GM19438 (cell line): ENCODE data around the gene FUT6.
"Not testable (repeated sequence)": the region's sequence is repeated elsewhere in the genome, so short reads cannot be mapped to it uniquely, and the experiment has no call there.

Source experiments
- ATAC-seq: cut with Tn5 transposase; IDR thresholded peaks from one replicate; pipeline ENCODE4 v1.9.1; 2021; ENCODE audit warnings: low read depth; ENCODE audit not compliant: unreplicated experiment

The FUT6 gene

DNA sequence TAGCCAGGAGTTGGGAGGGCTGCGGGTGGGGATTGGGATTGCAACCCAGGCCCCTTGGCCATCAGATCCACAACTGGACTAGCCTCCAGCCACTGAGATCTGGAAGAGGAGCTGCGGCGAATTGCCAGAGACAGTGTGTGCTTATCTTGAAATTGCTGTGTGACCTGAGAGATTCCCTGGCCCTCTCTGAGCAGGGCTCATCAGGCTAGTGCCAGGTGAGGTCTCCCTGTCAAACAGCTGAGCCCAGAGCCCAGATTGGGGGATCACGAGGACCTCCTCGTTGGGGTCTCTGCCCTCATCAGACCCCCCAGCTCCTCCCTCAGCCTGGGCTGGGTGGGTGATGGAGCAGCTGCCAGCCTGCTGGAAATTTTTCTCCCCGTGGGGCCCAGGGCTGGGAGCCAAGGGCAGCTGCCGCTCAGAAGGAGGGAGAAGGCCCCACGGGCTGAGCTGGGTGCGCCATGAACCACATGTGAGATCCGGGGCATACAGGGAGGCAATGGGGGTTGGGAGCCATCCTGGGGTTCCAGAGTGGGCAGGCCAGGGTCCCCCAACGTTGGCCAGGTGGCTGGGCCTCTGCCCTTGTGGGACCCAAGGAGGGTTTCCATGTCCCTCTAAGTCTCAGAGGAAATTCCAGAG is 23.6 kb upstream of the FUT6 start:
- ATAC-seq, result no peak

DNA sequence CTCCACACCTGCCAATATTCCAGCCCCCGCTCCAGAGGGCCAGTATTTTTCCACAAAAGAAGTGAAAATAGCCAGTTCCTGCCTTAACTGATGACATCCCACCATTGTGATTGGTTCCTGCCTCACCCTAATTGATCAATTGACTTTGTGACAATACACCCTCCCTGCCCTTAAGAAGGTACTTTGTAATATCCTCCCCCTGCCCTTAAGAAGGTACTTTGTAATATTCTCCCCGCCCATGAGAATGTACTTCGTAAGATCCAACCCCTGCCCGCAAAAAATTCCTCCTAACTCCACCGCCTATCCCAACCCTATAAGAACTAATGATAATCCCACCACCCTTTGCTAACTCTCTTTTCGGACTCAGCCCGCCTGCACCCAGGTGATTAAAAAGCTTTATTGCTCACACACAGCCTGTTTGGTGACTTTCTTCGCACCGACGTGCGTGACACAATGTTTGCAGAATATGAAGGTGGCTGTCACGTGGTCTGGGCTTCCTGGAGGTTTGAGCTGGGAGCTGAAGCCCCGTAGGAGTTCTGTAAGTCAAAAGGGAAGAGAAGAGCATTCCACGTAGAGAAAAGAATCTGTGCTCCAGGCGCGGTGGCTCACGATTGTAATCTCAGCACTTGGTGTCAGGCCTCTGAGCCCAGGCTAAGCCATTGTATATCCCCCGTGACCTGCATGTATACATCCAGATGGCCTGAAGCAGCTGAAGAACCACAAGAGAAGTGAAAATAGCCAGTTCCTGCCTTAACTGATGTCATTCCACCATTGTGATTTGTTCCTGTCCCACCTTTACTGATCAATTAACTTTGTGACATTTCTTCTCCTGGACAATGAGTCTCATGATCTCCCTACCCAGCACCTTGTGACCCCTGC is 17.9 kb upstream of the FUT6 start:
- ATAC-seq, result no peak

DNA sequence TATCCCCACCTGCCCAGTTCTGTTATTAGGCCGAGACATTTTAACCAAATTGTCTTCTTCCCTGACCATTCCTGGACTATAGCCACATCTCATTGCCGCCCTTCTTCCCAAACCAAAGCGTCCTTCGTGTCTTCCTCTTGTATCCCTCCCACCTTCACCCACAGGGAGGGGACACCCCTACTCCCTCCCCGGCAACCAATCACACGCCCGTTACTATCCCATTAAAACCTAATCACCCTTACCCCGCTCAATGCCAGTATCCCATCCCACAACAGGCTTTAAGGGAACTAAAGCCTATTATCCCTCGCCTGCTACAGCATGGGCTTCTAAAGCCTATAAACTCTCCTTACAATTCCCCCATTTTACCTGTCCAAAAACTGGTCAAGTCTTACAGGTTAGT is 15.6 kb upstream of the FUT6 start:
- not testable (repeated sequence) for ATAC-seq

DNA sequence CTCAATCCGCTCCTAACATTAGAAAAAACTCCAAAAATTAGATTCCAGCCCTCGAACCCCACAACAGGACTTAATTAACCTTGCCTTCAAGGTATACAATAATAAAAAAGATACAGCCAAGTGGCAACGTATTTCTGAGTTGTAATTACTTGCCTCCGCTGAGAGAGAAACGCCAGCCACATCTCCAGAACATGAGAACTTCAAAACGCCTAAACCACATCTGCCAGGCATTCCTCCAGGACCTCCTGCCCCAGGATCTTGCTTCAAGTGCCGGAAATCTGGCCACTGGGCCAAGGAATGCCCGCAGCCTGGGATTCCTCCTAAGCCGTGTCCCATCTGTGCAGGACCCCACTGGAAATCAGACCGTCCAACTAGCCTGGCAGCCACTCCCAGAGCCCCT is 14.6 kb upstream of the FUT6 start:
- ATAC-seq, result not testable (repeated sequence)

DNA sequence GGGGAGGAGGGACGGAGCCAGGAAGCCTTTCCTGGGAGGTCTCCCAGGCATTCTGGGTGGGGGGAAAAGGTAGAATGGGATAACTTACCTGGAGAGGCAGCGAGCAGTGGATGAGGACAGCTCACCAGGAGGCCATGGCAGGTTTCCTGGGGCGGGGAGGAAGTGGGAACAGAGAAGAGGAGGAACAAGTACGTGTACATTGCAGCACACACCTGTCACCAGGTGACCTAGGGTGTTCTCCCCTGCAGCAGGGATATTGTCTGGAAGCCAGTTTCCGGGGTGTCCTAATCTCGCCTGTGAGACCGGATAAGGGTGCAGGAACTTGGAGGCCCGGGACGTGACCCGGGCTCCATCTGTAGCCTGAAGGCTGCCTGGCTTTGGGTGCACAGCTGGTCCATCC is 11.8 kb upstream of the FUT6 start, which contains the start of gene FUT3:
Gene FUT3 (minus strand): TSS at position 148 of the 400 bp plus-strand sequence.
- no peak for ATAC-seq

DNA sequence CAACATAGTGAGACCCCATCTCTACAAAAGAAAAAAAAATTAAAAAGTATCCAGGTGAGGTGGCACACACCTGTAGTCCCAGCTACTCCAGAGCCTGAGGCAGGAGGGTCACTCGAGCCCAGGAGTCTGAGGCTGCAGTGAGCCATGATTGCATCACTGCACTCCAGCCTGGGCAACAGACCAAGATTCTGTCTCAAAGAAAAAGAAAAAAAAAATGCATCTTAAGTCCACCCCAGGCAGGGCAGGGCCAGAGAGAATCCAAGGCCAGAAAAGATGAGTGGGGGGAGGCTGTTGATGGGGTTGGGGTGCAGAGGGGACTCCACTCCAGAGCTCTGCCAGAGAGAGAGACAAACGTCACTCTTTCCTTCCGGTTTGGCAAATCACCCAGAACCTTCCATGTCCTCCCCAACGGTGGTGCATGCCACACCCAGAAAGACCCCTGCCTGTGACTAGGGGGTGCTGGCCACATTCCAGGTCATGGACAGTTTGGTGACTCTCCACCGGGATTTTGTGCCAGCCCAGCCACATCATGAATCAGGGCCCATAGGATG is 11.3 kb upstream of the FUT6 start:
- no peak for ATAC-seq

DNA sequence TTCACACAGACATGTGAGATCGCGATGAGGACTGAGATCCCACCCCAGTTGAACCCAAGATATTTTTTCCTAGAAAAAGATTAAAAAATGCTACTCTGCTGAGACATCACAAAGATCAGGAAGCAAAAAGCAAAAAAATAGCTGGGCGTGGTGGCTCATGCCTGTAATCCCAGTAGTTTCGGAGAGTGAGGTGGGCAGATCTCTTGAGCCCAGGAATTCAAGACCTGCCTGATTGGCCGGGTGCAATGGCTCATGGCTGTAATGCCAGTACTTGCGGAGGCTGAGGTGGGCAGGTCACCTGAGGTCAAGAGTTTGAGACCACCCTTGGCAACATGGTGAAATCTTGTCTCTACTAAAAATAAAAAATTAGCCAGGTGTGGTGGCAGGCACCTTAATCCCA is 10.7 kb upstream of the FUT6 start:
- ATAC-seq, result no peak

DNA sequence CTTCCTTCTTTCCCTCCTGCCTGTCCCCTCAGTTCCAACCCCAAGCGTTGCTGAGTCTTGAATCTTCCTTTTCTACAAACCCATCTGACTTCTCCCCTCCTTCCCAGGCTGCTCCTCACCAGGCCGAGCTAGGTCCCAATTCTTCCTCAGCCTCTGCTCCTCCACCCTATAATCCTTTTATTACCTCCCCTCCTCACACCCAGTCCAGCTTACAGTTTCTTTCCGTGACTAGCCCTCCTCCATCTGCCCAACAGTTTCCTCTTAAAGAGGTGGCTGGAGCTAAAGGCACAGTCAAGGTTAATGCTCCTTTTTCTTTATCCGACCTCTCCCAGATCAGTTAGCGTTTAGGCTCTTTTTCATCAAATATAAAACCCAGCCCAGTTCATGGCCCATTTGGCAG is 9.1 kb upstream of the FUT6 start:
- ATAC-seq, result not testable (repeated sequence)

DNA sequence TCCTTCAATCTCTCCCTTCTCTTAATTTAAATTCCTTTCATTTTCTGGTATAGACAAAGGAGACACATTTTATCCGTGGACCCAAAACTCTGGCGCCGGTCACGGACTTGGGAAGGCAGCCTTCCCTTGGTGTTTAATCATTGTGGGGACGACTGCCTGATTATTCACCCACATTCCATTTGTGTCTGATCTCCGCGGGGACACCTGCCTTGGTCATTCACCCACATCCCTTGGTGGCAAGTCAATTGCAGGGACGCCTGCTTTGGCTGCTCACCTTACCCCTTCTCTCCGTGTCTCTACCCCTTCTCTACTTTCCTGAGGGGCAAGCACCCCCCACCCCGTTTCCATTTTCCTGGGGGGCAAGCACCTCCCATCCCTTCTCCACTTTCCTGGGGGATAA is 8.3 kb upstream of the FUT6 start:
- not testable (repeated sequence) for ATAC-seq

DNA sequence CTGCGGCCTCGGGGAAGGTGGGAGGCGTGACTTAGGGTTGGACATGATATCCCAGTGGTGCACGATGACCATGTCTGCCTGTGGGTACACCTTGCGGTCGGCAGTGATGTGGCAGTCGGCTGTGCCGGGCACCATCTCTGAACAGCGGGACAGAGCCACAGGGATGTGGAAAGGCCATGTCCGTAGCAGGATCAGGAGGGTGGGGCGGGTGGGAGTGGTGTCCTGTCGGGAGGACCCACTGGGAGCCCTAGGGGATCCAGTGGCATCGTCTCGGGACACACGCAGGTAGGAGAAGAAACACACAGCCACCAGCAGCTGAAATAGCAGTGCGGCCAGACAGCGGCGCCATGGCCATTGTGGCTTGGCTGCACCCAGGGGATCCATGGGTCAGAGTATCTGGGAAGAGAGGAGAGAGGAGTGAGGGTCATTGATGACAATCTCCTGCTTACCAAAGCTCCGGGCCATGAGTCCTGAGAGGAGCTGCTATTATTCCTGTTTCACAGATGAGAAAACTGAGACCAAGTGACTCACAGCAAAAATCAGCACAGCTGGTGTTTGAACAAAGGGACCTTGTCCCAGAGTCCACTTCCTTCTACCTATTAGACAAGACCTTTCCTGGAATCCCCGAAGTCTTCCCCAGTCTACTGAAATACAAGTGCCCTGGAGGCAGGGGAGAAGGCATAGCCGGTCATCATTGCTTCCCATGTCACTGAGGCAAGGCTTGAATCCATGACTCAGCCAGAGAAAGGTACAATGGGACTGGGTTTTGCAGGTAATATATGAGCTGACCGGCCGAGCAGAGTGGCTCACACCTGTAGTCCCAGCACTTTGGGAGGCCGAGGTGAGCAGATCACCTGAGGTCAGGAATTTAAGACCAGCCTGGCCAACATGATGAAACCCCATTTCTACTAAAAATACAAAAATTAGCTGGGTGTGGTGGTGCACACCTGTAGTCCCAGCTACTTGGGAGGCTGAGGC is 5.2 kb upstream of the FUT6 start:
- ATAC-seq, result no peak

DNA sequence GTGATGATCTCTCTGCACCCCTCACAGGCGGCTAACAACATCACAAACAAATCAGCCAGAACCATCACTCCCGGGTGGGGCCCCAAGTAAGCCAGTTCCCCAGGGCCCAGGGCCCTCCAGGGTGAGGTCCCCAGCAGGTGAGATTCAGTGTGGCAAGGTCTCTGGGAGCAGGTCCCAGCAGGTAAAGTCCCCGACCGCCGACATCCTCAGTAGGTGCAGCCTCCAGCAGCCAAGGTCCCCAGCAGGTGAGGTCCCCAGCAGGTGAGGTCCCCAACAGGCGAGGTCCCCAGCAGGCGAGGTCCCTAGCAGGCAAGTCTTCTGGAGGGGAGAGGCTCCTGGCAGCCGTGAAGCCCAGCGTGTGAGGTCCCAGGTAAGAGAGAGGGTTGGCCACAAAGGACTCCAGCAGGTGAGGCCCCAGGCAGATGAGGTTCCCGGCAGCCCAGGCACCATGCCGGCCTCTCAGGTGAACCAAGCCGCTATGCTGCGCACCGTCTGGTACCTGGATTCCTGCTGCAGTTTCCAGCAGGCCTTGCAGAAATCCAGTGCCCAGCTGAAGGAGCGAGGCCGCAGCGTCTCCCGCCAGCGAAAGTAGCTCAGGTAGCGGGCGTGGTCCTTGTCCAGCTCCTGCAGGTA is 3.9 kb upstream of the FUT6 start:
- no peak for ATAC-seq

DNA sequence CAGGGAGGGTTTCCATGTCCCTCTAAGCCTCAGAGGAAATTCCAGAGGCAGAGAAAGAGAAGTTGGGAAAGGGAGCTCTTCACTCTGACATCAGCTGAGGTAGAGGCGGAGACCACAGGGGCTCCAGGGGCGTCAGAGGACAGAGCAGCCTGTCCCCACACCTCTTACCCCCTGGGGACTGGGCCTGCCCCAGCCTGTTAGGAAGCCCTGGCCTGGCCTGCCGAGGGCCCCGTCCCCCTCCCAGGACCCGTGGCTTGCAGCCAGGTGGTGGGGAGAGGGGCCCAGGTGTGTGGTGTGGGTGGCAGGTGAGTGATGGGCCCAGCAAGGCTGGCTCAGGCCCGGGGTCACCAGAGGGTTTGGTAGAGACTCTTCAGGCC is 2.2 kb upstream of the FUT6 start:
- not testable (repeated sequence) for ATAC-seq

DNA sequence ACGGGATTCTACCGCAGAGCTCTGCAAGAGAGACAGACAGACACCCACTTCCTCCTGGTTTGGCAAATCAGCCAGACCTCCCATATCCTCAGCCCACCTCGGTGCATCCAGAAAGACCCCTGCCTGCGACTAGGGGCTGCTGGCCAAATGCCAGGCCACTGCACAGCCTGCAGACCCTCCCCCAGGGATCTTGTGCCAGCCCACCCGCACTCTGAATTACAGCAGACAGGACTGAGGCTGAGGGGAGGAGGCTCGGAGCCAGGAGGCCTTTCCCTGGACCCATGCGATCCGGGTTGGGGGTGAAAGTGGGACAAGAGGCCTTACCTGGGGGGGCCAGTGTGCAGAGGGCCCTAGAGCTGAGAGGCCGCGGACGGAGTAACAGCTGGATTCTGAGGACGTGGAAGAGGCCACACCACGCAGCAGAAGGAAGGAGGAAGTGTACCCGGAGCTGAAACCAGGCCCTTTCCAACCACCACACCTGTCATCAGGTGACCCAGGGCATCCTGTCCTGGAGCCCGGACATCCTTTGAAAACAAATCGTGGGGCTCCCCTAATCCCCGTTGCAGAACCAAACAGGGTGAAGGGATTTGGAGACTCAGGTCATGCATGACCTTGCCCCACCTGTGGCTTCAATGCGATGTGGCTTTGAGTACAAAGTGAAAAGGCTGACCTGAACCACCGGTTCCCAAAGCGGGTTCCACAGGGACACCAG is 993 bp downstream of the FUT6 start:
- ATAC-seq, result no peak

DNA sequence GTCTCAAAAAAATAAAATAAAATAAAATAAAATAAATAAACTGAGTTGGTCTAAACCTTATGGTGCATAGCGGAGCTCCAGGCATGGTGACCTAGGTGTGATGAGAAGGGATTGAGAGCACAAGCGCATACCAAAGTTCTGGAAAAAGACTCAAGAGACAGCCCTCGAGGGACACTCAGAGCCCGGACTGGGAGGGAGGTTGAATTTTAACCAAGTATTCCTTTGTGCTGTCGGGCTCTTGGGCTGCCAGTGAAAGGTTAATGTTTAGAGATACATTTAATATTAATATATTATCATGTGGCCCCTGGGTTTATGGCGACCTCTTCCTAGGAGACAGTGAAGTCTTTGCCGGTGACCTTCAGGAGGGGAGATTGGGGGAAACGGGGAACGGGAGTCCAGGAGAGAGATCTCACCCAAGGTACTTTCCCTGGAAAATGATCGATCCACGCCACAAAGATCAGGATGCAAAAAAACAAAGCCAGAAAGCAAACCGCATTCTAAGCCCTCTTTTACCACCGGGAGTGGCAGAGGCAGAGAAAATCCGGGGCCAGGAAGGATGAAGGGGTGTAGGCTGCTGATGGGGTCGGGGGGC is 1.6 kb downstream of the FUT6 start:
- ATAC-seq, result no peak

DNA sequence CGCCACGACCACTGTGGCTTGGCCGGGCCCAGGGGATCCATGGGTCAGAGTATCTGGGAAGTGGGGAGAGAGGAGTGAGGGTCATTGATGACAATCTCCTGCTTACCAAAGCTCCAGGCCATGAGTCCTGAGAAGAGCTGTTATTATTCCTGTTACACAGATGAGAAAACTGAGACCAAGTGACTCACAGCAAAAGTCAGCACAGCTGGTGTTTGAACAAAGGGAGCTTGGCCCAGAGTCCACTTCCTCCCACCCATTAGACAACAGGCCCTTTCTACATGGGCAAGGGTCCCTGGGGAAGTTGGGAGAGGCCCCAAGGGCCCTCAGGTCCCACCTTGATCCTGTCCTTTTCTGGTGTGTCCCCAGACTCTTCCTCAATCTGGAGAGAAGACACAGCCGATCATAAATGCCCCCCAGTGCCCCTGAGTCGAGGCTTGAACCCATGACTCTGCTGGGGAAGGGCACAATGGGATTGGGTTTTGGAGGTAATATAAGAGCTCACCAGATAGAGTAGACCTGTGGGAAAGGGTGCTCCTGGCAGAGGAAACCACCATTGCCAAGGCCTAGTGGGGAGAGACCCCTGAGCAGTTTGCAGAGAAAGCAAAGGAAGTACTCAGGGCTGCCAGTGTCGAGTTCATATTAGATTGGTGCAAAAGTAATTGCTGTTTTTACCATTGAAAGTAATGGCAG is 6.8 kb downstream of the FUT6 start:
- no peak for ATAC-seq

DNA sequence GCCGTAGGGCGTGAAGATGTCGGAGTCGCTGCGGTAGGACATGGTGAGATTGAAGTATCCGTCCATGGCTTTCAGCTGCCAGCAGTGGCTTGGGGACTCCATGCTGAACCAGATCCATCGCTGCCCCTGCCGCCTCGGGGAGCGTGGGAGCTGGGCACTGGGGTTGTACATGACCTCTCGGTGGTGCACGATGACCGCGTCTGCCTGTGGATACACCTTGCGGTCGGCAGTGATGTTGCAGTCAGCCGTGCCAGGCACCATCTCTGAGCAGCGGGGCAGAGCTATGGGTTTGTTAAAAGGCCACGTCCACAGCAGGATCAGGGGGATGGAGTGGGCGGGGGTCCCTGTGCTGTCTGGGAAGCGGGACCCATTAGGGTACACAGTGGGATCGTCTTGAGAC is 7.4 kb downstream of the FUT6 start:
- no peak for ATAC-seq

DNA sequence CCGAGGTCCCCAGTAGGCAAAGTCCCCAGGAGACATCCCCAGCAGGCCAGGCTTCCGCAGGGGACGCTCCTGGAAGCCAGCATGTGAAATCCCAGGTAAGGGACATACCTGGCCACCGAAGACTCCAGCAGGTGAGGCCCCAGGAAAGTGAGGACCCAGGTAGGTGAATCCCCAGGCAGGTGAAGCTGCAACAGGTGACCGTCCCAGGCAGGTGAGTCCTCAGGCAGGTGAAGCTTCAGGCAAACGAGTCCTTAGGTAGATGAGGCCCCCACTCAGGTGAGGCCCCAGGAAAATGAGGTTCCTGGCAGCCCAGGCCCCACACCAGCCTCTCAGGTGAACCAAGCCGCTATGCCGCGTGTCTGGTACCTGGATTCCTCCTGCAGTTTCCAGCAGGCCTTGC is 8.3 kb downstream of the FUT6 start:
- no peak for ATAC-seq

DNA sequence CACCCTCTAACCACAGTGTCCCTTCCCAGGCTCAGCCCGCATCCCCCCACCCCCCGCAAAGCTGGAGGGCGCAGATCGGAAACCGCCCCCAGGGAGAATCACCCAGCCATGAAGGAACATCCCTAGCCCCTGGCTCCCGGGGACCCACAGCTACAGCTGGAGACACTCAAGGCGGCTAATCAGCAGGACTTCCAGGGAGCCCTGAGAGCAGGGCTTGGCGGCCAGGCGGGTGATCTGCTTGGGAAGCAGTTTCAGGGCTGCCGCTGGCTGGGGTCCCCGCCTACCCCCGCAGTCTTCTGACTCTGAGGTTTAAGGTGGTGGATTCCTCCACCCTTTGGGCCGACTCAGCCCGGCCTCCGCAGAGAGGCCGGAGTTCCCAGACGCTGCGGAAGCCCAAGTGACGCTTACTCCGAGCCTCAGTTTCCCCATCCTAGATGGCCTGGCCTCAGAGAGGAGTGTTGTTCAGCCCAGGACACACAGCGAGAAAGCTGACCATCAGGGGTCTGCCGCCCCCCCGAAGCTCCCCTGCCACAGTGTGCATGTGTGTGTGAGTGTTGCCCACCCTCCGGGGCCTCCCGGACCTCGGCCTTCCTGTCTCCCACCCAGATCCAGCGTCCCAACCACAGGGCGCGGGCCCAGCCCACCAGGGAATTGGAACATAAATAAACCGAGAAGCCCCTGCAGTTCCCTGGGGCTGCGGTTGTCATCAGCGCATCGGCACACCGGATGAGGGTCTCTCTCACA is 9.8 kb downstream of the FUT6 start:
- ATAC-seq, result no peak
